Activated naive CD8-positive, alpha-beta T cell treated with anti-CD3 and anti-CD28 coated beads, Interleukin-2, amount 50 U/mL, for 16 hours (primary cell): ENCODE data around the gene CUX1.

Experiments
- DNase-seq: peaks from one replicate; pipeline ENCODE4 v3.0.0-alpha.2; 2020; ENCODE audit warnings: low read depth, low spot score

CUX1 gene

DNA sequence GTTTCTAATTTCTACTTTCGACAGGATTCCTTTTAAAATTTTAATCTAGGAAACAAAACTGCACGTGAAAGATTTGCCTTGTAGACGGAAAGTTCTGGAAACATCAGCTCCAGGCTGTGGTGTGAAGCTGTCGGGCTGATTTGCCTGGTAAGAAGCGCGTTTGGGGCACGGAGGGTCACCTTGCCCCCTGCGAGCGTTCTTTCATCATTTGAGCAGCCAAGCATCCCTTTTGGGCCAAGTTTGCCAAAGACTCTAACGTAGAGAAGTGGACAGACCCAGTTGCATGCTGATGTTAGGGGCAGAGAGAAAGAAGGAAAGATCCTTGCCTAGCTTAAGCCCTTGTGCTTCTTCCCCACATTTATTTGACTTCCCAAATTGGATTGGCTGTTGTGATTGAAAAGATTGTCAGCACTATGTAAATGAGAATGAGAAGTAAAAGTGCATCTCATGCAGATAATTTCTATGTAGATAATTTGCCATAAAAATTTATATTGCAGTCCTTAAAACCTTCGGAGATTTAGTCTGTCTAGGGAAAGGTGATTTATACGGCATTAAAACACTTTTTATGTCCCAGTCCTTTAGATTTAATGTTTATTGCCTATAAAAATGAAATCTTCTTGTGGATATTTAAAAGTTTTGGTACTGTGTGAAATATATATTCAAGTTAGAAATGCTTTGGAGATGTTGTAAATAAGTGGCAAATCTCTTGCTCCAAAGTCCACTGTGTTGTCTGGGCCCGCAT lies 76.1 kb downstream of the CUX1 start:
- no peak for DNase-seq

GRCh38 chr7:101896316-101896715 lies 78.9 kb downstream of the CUX1 start:
- DNase-seq = no peak

GRCh38 chr7:101896941-101897340 lies 79.5 kb downstream of the CUX1 start:
- DNase-seq = no peak

GRCh38 chr7:101898106-101898505 lies 80.7 kb downstream of the CUX1 start:
- no peak for DNase-seq

DNA sequence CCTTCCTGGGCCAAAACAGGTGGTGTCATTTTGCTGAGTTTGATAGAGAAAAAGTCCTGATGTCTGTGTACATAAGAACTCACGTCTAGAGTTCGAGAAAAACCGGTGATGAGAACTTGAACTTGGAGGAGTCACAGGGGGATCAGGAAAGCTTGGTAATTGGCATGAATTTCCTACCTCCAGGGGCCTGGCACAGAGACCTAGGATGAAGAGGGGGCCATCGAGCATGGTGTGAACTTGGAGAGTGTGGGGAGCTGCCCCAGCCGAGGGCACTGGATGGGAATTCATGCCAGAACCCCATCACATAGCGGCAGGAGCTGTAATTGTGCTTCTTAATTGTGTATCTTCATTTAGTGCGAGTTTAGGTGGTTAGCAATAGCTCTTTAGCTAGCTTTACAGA lies 82.2 kb downstream of the CUX1 start:
- no peak for DNase-seq

DNA sequence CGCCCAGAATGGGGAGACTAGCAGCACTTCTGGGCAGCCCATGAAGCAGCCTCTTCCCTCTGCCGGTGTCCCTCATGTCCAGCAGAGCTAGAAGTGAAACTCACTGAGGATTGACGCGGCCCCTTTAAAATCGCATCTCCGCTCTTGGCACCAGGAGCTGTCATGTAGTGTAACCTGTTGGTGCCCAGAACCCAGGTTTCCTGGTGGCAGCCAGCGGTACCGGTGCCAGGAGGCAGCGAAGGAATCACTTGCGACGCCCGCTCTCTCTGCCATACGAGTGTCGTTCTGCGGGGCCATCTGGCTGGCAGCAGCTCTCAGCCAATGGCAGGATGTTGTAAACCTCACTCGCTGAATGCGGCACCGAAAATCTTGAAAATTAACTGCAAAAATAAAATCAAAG lies 82.7 kb downstream of the CUX1 start:
- DNase-seq = no peak

GRCh38 chr7:101901661-101902491 lies 84.5 kb downstream of the CUX1 start:
- DNase-seq = no peak

- DNase-seq = no peak
Observed at GRCh38 chr7:101902680-101903514, 85.5 kb downstream of the CUX1 start.

- DNase-seq = no peak
Observed at GRCh38 chr7:101903515-101903868, 86.1 kb downstream of the CUX1 start.

DNA sequence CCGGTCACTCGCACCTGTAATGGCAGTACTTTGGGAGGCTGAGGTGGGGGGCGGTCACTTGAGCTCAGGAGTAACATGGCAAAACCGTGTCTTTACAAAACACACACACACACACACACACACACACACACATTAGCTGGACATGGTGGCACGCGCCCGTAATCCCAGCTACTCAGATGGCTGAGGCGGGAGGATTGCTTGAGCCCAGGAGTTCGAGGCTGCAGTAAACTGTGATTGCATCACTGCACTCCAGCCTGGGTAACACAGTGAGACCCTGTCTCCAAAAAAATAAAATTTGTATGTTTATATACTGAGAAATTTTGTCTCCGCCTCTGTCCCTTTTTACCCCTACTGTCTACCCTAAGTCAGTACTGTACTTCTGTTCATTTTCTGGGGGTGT lies 86.6 kb downstream of the CUX1 start:
- DNase-seq = no peak

- no peak for DNase-seq
Observed at GRCh38 chr7:101905203-101905865, 87.9 kb downstream of the CUX1 start.

- DNase-seq = no peak
Observed at GRCh38 chr7:101906291-101907240, 89.1 kb downstream of the CUX1 start.

- DNase-seq = no peak
Observed at GRCh38 chr7:101910991-101911799, 93.8 kb downstream of the CUX1 start.

- no peak for DNase-seq
Observed at GRCh38 chr7:101911800-101912715, 94.6 kb downstream of the CUX1 start.

- no peak for DNase-seq
Observed at GRCh38 chr7:101912716-101913110, 95.3 kb downstream of the CUX1 start.

DNA sequence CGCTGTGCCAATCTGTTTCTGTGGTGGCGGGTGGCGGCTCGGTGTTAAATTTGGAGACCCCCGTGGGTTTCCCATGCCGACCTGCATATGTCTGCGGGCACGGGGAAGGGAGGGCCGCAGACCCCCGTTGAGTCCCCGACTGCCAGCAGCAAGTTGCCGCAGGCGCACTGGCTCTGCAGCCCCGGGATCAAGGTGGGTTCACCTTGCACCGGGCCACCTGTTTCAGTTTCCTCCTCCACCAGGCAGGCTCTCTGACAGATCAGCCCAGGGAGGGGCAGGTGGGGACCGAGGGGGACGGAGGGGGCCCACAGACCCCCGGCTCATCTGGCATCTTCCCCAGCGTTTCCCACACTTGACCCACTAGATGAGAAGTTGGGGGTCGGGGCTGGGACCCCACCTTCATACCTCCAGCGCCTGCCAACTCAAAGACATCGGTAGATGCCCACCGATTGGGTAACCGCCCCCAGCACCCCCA lies 95.9 kb downstream of the CUX1 start:
- no peak for DNase-seq

GRCh38 chr7:101913851-101914250 lies 96.4 kb downstream of the CUX1 start:
- no peak for DNase-seq

GRCh38 chr7:101915000-101915399 lies 97.6 kb downstream of the CUX1 start:
- no peak for DNase-seq
